ENCODE measurements around the gene IL22RA1. TPM values are rescaled to one million over a fixed set of nuclear protein-coding genes. Genes with fewer than 3 reads are reported as not detected.

IL22RA1 gene
- total RNA-seq, 1 donor = 0.09 TPM

DNA sequence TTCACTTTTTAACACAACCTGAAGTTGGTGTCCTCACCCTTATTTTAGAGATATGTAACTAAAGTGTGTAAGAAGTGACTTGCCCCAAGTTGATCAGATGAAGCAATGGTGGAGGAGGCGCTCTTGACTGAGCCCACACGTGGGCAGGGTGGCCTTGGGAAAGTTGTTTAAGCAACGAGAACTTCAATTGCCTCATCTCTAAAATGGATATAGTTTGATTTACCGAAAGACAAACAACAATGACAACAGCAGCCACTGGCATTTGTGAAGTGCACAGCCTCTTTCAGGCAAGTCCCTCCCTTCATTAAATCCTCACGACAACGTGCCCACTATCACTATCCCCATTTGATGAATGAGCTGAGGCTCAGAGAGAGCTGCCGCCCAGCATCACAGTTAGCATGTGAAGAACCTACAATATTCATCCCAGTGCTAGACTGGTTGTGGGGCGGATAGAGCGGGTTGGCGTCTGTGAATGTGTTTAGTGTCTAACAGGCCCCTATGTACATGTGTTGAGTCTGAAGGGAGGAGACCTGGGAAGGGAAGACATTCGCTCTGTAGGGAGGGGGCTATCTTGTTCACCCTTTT is 3.0 kb downstream of the IL22RA1 start:
- DNase-seq (ENCODE audit: low read depth) = no peak
- TF ChIP-seq, protein P1, sequence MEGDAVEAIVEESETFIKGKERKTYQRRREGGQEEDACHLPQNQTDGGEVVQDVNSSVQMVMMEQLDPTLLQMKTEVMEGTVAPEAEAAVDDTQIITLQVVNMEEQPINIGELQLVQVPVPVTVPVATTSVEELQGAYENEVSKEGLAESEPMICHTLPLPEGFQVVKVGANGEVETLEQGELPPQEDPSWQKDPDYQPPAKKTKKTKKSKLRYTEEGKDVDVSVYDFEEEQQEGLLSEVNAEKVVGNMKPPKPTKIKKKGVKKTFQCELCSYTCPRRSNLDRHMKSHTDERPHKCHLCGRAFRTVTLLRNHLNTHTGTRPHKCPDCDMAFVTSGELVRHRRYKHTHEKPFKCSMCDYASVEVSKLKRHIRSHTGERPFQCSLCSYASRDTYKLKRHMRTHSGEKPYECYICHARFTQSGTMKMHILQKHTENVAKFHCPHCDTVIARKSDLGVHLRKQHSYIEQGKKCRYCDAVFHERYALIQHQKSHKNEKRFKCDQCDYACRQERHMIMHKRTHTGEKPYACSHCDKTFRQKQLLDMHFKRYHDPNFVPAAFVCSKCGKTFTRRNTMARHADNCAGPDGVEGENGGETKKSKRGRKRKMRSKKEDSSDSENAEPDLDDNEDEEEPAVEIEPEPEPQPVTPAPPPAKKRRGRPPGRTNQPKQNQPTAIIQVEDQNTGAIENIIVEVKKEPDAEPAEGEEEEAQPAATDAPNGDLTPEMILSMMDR (IDR thresholded peaks at IDR 0.05; ENCODE audit: insufficient read depth, low read length) = no peak
- no peak overlapping the region for H3K4me3 ChIP-seq (ENCODE audit: low read depth, low read length)

DNA sequence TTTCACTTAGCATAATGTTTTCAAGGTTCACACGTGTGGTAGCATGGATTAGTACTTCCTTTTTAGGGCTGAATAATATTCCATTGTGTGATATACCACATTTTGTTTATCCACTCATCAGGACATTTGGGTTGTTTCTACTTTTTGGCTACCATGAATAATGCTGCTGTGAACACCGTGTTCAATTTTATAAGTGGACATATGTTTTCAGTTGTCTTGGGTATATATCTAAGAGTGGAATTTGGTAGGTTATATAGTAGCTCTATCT is 3.8 kb downstream of the IL22RA1 start:
- TF ChIP-seq, protein P1 (IDR thresholded peaks at IDR 0.05; ENCODE audit: insufficient read depth, low read length) = no peak
- no peak overlapping the region for H3K4me3 ChIP-seq (ENCODE audit: low read depth, low read length)
- DNase-seq (ENCODE audit: low read depth) = no peak

DNA sequence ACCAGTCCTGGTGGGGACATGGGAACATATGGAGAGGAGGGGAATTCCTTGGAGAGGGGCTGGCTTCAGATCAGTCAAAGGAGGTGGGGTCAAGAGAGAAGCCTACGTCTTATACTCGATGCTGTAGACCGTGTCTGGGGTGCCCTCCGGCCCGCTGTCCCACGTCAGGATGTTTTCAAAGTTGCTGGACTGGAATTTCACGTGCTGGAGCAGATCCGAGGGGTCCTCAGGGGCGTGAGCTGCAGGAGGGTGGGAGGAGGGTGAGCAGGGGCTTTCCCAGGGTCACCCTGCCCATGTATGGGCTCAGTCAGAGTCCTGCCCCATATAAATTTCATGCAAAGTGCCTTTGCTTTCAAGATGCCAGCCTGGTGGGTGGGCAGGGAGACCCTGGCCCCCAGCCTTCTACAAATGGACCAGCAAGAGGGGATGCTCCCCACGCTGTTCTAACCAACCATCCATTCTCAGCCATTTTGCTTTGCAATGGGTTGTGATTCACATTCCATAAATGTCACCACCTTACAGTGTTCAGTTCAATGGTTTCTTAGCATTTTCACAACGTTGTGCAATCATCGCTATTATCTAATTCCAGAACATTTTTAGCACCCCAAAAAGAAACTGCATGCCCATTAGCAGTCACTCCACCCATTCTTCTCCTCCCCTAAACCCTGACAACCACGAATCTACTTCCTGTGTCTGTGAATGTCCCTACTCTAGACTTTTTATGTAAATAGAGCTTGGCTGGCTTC is 4.3 kb downstream of the IL22RA1 start:
- TF ChIP-seq, protein P1 (IDR thresholded peaks at IDR 0.05; ENCODE audit: insufficient read depth, low read length) = no peak
- no peak for DNase-seq (ENCODE audit: low read depth)
- H3K4me3 ChIP-seq (ENCODE audit: low read depth, low read length) = no peak overlapping the region

DNA sequence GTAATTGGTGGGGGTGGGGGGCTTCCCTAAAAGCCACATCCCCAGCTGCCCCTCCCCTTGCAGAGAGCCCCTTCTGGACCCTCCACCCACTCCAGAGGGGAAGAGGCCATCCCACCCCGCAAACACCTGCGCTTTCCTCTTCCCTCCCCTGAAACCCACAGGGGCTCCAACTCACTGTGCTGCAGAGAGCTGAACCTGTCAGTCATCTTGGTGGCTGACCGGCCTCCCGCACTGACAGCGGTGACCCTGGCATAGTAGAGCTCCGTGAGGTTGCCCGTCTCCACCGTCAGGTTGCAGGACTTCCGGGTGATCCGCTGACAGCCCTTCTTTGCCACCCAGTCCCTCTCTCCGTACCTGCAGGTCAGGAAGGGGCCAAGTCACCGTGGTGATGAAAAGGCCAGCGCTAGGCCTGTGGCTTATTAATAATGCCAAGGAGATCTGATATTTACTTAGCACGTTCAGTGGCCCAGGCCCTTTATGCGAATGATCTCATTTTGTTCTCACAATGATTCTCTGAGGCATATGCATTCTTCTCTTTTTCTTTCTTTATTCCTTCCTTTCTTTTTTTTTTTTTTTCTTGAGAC is 5.9 kb downstream of the IL22RA1 start:
- no peak for DNase-seq (ENCODE audit: low read depth)
- no peak overlapping the region for H3K4me3 ChIP-seq (ENCODE audit: low read depth, low read length)
- TF ChIP-seq, protein P1 (IDR thresholded peaks at IDR 0.05; ENCODE audit: insufficient read depth, low read length) = no peak

DNA sequence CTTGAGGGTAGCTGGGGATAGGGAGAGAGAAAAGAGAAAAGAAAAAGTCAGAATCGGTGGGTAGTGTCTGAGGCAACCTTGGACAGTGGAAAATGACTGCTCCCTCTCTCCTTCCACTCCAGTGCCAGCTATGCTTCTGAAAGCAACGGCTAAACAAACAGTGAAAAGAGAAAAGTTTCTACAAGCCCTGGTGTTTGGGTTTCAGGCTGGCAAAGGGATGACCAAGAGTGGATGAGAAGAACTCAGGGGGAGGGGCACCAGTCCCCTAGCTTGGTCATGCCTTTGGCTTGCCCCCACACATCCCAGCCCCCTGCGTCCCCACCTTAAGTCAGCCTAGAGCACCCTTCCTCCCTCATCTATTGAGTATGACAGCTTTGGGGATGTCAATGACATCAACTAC is 8.6 kb downstream of the IL22RA1 start:
- TF ChIP-seq, protein P1 (IDR thresholded peaks at IDR 0.05; ENCODE audit: insufficient read depth, low read length) = no peak
- H3K4me3 ChIP-seq (ENCODE audit: low read depth, low read length) = no peak overlapping the region
- no peak for DNase-seq (ENCODE audit: low read depth)

DNA sequence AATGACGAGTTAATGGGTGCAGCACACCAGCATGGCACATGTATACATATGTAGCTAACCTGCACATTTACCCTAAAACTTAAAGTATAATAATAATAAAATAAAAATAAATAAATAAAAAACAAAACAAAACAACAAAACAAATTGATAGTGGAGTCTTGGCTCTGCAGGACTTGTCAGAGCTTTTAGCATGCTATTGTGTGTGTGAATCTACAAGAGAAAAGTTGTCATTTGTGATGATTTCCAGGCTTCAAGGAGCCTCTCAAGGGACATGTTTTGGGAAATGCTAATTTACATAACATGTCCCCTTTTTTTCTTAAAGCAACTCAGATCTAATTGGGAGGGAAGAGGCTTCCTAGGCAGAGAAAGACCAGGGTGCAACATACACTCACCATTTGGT is 9.1 kb downstream of the IL22RA1 start:
- TF ChIP-seq, protein P1 (IDR thresholded peaks at IDR 0.05; ENCODE audit: insufficient read depth, low read length) = no peak
- H3K4me3 ChIP-seq (ENCODE audit: low read depth, low read length) = no peak overlapping the region
- no peak for DNase-seq (ENCODE audit: low read depth)

All from fibroblast of the aortic adventitia (primary cell).